Kidney capillary endothelial cell (primary cell): ENCODE results near the gene NAPA.
"Not testable (repeated sequence)": the region's sequence is repeated elsewhere in the genome, so short reads cannot be mapped to it uniquely, and the experiment has no call there.

Experiments
- DNase-seq: peaks from one replicate; pipeline ENCODE4 v3.0.0-alpha.2; 2018; ENCODE audit warnings: low spot score

Gene NAPA

DNA sequence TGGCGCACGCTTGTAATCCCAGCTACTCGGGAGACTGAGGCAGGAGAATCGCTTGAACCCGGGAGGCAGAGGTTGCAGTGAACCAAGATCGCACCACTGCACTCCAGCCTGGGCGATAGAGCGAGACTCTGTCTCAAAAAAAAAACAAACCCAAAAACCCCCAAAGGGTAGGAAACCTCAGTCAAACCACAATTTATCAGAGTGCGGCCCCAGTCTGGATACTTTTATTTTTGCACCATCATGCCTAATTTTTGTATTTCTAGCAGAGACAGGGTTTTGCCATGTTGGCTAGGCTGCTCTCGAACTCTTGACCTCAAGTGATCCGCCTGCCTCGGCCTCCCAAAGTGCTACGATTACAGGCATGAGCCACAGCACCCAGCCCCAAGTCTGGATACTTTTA, 28.6 kb downstream of the NAPA start:
- DNase-seq = not testable (repeated sequence)

DNA sequence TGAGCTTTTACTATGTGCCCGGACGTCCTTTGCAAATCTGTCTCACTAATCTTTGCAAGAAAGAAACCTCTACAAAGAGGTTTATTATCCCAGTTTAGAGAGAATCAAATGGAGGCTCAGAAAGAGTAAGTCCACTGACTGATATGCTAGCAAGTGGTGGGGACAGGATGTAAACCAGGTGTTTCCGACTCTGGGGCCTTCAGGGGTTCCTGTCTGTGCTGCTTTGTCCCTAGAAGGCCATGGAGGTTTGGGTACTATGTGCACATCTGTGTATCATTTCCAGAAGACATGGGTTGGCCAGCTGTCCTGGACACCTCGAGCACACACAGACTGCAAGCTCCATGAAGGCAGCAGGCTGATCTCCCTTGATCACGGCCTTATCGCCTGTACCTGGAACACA, 29.7 kb downstream of the NAPA start:
- no peak for DNase-seq

DNA sequence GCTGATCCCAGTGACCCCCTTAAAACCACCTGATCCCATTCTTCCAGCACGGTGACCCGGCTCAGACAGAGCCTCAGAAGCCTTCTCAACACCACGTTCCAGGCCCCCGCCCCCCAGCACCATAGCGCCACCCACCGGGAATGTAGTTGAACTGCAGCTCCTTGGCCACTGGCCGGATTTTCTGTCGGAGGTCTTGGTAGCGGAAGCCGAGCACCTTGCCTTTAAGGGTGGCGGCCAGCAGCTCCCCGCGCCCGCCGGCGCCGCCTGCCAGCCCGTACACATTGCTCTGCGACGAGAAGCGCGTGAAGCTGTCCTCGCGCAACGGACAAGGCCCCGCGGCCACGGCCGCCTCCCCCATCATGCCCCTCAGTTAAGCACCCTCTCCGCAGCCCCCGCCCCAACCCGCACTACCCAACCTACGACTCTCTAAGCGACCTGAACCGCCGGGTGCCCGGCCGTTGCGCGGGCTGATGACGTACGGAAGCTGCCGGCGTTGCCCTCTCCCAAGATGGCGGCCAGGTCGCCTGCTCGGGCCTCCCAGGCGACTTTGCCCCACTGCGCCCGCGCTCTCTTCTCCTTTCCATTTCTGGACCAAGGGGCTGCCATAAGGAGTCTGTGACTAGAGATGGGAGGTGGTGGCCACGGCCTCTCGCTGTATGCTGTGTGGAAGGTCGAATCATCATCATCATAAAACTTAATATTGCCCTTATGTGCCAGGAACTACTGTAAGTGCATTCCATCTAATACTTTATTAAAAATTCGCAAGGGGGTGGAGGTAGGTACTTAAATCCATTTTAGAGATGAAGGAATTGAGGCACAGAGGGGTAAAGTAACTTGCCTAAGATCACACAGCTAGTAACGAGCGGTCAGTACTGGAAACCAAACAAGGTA, 30.8 kb downstream of the NAPA start, which contains the start of gene KPTN:
KPTN (minus strand) TSS at position 420 of the 891 bp plus-strand sequence; CDS start at position 361, 59 bp downstream.
- DNase-seq = peak; percentile 81

DNA sequence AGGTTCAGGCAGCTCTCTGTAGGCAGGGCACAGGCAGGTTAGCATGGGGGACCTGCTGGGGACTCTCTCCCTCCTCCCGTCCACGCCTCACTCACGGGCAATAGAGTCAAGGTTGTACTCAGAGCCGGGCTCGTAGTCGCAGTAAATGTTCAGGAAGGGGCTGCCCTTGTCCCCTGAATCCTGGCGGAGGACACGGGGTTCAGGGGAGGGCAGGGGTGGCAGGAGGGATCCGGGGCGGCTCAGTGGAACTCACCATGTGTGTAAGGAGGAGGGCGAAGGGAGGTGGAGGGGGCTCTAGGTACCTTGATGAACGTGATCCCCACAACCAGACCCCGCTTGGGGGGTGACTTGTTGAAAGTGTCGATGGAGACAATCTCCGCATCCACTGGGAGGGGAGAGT, 31.7 kb downstream of the NAPA start:
- DNase-seq = no peak

DNA sequence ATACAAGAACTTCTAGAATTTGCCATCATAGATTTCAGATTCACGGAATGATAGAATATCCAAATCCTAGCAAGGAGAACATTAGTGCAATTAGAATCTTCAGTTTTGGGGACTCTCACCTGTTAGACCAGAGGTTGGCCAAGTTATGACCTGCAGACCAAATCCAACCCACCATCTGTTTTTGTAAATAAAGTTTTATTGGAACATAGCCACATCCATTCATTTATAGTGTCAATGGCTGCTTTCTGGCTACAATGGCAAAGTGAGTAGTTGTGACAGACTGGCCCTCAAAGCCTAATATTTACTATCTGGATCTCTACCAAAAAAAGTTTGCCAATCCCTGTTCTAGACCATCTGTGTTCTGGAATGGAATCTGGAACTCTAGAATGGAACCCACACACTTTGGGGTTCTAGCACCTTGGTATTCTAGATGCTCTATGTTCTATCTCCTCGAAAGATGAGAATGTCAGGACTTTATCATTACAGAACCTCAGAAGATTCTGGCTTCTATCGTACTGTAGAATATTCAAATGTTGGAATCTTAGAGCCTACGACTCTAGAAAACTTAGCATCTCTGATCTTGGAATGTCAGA, 33.3 kb downstream of the NAPA start:
- DNase-seq = no peak

DNA sequence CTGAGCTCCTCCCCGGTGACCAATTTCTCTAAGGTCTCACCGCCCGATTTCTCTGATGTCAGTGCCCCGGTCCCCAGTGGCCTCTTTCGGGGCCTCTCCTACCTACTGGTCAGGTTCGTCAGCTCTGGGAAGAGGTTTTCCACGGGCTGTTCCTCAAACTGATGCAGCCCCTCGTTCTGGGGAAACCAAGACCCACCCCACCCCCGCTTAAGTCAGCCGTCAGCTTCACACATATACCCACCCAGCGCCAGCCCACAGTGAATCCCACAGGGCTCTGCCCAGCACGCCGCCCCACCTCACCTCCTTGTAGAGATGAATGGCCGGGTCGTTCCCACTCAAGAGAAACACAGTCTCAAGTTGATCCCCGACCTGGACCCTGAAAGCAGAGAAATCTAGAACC, 34.2 kb downstream of the NAPA start:
- no peak for DNase-seq

DNA sequence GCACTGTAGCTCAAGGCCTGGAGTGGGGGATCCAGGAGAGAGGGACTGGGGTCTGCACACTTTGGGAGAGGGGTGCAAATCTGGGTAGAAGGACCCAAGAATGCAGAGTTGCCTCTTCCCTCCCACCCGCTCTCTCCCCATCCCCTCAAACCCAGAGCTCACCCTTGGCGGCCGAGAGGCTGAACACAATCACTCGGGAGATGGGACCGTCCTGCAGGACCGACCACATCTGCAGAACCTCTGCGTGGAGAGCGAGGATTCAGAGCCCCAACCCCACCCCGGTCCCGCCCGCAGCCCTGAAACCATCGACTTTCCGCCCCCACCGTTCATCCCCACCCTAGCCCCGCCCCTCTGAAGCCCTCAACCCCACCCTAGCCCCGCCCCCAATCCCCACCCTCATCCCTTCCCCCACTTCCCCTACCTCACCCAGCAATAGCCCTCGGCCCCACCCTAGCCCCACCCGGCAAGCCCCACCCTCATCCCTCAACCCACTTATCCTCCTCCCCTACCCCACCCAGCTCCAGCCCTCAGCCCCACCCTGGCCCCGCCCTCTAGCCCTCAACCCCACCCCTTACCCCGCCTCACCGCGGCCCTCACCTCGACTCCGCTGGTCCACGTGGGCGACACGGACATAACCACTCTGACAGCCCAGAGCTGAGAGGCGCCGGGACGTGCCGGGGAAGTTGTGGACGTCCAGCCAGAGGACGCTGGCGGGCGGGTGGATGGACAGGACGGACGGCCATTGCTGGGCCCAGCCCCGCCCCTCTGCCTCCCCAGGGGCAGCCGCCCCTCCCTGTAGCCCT, 35.0 kb downstream of the NAPA start:
- DNase-seq = no peak

DNA sequence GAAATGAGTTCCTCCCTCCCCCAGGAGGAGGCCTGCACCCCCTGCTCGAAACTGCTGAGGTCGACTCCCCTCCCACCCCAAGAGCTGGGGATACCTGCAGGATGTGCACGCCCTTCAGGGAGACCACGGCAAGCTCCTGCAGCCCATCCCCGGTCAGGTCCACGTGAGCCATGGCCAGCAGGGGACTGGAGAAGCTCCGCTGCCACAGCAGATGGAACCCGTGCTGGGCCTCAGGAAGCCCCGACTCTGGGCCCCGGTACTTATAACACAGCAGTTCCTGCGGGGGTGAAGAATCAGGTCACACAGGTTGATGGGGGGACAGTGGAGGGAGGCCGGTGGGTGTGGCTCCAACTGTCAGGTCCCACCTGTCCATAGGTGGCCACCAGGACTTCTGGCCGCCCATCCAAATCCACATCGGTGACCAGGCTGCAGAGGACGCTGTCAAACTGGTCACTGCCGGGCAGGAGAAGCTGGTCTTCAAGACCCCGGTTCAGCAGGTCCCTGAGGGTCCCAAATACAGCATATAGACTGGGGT, 38.4 kb downstream of the NAPA start:
- no peak for DNase-seq

DNA sequence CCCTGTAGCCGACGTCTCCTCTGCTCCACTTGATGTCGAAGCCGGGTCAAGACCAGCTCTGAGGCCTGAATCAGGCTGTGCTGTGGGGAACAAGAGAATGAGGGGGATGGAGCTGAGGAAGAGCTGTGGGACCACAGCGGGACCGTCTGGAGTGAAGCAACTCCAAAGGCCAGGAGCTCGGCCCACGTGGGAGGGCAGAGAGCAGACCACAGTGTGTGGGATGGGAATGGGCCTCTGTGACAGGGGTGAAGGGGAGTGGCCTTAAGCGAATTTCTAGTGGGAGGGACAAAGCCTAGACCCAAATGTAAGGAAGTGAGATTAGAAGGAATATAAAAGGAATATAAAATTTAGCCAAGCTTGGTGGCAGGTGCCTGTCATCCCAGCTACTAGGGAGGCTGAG, 39.4 kb downstream of the NAPA start:
- DNase-seq = no peak

DNA sequence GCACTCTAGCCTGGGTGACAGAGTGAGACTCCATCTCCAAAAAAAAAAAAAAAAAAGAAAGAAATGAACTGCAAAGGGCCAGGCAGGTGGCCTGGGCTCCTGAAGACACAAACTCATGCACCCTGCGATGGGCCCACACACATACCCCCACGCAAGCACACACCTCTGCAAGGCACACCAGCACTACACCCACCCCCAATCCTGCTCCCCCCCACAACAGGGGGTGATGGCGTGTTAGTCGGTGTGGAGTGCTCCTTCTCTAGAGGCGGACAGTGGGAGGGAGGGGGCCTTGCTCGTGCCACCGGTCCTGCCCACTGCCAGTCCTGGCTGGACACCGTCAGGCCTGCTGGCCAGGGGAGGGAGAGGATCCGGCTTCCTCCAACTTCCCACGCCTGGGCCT, 41.5 kb downstream of the NAPA start:
- DNase-seq = no peak

DNA sequence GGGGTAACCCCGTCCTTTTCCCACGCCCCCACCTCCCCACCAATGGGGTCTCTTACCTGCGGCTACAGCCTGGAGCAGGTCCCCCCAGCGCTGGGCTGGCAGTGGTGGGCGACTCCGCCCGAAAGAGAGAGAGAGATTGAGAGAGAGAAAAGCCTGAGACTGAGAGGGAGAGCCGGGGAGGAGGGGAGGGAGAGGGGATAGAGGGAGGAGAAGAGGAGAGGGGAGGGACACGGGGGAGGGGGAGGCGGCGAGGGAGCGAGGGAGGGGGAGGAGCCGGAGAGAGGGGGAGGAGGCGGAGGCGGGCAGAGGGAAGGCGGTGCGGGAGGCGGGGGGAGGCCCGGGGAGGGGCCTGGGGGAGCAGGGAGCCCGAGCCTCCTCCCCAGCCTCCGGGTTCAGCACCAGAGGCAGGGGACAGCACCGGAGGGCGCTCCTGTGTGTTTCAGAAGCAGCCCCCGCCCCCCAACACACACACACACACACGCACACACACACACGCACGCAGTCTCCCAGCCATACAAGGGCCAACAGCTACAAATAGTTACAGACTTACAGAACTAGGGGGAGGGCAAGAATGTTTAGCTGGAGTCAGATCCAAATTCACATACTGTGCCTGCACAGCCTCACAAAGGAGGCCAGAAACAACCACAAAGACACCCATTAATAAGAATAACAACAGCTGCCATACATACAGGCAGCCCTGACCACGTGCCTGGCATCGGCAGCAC, 43.0 kb downstream of the NAPA start, which contains the start of gene SLC8A2:
SLC8A2 (minus strand) TSS at position 161 of the 725 bp plus-strand sequence. CDS start 5,490 bp downstream, outside the sequence.
- peak; percentile 21 for DNase-seq

DNA sequence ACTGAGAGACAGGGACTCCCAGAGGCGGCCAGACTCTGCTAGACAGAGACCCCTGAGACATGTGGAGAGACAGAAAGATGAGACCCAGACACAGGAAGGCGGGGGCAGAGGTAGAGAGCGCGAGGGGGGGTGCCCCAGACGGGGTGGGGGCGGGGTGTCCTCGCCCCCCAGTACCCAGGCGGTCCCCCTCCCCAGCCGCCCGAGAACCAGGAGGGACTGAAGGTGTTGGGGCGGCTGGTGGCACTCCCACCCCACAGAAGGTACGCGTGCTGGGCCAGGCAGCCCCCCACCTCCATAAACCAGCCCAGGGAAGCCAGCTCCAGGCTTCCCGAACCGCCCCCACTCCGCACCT, 43.5 kb downstream of the NAPA start:
- no peak for DNase-seq

DNA sequence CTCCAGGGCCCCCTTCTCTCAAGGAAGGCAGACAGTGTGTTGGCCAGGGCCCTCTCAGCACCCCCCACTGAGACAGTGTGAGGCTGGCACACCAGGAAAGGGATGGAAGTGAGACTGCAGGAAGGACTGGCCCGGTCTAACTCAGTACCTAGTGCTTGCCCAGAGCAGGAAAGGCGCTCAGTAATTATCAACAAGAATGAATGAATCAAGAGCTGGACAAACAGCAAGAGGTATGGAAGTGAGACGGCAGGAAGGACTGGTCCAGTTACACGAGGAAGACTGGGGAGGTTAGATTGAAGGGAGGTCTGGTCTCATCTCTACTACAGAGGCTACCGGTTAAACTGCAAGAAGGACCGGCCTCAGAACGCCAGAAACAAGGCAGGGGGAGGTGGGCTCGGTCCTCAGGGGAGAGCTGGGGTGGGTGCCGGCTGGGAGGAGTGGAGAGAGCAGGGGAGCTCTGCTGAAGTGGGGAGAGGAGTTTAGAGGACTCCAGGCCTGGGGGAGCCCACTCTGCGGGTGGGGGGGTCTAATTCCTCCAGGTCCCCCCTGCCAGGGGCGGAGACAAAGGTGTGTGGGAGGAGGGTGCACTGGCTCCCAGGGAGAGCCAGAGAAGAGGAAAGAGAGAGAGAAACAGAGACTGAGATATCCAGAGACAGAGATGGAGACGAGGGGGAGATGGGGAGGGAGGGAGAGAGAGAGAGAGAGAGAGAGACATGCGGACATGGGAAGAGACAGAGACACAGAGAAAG, 44.2 kb downstream of the NAPA start:
- no peak for DNase-seq

DNA sequence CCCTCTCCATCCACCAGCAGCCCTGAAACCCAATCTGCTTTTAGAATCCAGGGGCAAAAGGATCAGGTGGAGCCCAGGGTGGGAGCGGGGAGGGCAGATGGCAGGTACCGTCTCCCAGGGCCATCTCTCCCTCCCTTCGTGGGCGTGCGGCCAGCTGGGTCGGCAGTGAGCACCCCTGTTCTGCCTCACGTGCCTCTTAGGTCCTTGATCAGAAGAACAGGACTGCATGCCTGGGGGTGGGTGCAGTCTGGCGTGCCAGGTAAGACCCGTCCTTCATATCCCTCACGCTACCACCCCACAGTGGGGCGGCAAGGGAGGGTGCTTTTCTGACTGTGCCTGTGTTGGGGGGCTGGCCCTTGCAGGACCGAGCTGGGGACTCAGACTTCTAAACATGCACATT, 45.1 kb downstream of the NAPA start:
- DNase-seq = no peak

DNA sequence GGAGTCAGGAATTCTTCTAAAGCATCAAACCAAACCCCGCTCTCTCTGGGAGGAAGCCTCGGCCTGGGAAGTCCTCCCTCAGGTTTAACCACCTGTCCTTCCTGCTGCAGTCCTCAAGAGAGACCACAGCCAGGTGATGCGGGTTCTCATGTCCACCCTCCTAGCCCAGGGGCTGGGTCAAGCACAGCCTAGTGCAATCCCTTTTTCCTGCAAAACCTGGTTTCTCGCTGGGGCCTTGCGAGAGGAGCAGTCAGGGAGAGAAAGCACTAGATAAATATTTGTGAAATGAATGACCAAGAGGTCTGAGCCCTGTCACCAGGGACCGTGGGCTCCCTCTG, 45.5 kb downstream of the NAPA start:
- DNase-seq = no peak

DNA sequence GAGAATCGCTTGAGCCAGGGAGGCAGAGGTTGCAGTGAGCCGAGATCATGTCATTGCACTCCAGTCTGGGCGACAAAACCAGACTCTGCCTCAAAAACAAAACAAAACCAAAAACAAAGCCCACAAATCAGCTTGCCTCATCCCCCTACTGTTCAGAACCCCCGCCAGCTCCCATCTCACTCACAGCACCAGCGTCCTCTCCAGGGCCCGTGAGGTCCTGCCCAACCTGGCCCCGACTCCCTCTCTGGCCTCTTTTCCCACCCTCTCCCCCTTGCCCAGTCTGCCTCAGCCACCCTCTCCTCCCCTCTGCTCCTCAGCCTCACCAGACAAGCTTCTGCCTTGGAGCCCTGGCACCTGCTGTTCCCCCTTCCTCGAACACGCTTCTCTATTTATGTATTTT, 46.9 kb downstream of the NAPA start:
- DNase-seq = no peak

DNA sequence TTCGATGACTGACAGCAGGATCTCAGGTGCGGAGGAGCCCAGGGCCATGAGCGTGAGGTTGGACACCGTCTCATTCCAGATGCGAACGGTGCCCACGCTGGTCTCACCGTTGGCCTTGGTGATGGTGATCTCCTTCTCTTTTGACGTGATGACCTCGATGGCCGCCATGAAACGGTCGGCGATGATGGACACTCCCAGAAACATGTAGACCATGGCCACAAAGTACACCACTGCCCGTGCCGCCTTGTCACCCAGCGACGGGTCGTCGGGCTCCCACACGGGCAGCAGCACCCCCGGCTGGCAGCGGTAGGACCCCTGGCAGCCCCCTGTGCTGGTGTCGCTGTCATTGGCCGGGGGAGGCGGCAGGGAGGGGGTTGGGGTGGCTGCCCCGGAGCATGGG, 48.9 kb downstream of the NAPA start:
- DNase-seq = no peak

DNA sequence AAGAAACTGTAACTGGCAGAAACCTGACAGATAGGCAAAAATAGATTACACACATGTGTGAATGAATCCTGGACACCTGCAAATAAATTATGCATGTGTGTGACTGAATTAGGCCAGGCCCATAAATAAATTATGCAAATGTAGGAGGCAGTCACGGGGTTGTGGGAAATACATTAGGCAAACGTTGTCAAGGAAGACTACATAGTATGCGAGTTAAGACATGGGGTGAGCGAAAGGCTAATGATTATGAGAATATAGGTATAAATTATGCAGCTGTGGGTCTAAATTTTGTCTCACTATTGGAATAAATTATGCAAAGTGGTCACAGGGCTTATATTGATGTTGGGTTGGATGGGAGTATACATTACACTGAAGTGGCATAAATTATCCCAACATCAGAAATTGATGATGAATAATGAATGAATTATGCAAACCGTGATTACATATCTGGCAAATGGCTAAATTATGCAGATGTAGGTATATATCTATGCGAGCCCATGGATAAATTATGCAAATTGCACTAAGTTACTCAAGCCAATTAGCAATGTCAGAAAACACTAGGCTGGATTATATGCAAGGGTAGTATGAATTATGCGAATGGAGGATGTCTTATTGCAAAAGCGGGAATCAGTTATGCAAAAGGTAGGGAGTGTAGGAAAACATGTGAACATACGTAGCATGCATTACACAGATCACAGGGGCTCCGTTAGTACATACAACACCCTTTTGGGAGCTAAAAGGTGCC, 50.0 kb downstream of the NAPA start:
- DNase-seq = no peak

DNA sequence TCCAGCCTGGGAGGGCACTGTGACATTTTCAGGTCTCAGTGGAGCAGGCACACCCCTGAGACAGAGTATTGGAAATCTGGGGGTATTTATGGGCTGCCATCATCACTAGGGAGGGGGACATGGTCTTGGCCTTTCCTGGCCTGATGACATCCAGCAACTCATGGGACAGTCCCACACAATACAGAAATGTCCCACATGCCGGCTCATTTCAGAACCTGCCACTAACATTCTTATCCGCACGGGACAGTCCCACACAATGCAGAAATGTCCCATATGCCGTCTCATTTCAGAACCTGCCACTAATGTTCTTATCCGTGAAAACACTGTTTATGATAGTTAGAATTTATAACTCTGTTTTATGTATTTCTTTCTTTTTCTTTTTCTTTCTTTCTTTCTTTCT, 53.0 kb downstream of the NAPA start:
- DNase-seq = no peak

DNA sequence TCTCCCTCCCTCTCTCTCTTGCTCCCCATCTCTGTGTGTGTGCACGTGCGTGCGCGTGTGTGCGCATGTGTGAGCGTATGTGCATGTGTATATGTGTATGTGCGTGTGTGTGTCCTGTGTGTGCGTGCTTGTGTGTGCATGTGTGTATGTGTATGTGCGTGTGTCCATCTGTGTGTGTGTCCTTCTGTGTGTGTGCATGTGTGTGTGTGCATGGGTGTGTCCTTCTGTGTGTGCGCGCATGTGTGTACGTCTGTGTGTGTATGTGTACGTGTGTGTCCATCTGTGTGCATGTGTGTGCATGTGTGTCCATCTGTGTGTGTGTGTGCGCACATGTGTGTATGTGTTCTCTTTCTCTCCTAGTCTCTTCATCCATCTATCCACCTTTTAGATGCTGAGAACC, 55.4 kb downstream of the NAPA start:
- no peak for DNase-seq

DNA sequence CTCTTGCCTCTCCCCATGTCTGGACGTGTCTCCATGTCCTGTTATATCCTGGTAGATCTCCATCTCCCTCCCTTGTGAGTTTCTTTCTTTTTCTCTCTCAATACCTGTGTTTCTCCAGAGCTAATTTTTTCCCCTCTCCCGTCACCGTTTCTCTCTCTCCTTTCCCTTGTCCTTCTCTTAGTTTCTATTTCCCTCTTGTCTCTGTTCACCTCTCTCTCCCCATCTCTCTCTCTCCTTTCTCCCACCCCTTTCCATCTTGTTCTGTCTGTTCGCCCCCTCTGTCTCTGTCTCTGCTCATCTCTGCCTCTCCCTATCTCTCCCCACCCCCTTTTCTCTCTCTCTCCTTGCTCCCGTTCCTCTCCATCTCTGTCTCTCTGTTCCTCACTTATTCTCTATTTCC, 56.2 kb downstream of the NAPA start:
- no peak for DNase-seq
